ENCODE results near the gene NSMCE1.

The NSMCE1 gene

GRCh38 chr16:27242398-27242797, 26.2 kb downstream of the NSMCE1 start:
- no peak for DNase-seq

GRCh38 chr16:27241658-27242057, 26.9 kb downstream of the NSMCE1 start:
- no peak for DNase-seq

- DNase-seq: no peak
These were observed 27.5 kb downstream of the NSMCE1 start for GRCh38 chr16:27240948-27241531.

- DNase-seq: no peak
These were observed 28.5 kb downstream of the NSMCE1 start for GRCh38 chr16:27239906-27240655.

GRCh38 chr16:27239026-27239425, 29.5 kb downstream of the NSMCE1 start:
- no peak for DNase-seq

GRCh38 chr16:27238591-27238990, 30.0 kb downstream of the NSMCE1 start:
- DNase-seq: no peak

GRCh38 chr16:27238016-27238587, 30.5 kb downstream of the NSMCE1 start:
- DNase-seq: no peak

- no peak for DNase-seq
These were observed 31.2 kb downstream of the NSMCE1 start for GRCh38 chr16:27237219-27238015.

GRCh38 chr16:27236635-27237218, 31.8 kb downstream of the NSMCE1 start:
- no peak for DNase-seq

- DNase-seq: no peak
These were observed 32.7 kb downstream of the NSMCE1 start for GRCh38 chr16:27235938-27236245.

GRCh38 chr16:27235055-27235937, 33.3 kb downstream of the NSMCE1 start:
- DNase-seq: peak; percentile 78

GRCh38 chr16:27234603-27235002, 34.0 kb downstream of the NSMCE1 start:
- no peak for DNase-seq

GRCh38 chr16:27234171-27234570, 34.4 kb downstream of the NSMCE1 start:
- no peak for DNase-seq

GRCh38 chr16:27233731-27234130, 34.8 kb downstream of the NSMCE1 start:
- no peak for DNase-seq

GRCh38 chr16:27232901-27233625, 35.5 kb downstream of the NSMCE1 start:
- no peak for DNase-seq

GRCh38 chr16:27232061-27232900, 36.3 kb downstream of the NSMCE1 start:
- no peak for DNase-seq

GRCh38 chr16:27231692-27232060, 36.9 kb downstream of the NSMCE1 start:
- DNase-seq: no peak

GRCh38 chr16:27230562-27231001, 38.0 kb downstream of the NSMCE1 start:
- DNase-seq: no peak

GRCh38 chr16:27229891-27230470, 38.6 kb downstream of the NSMCE1 start:
- DNase-seq: no peak

Data from NCI-H446 treated with DMSO at 0.1 percent for 48 hours (cell line).